Right lobe of liver (tissue), 6 donors: ENCODE results near the gene CMTM7. TPM values are rescaled to one million over a fixed set of nuclear protein-coding genes. Genes with fewer than 3 reads are reported as not detected.
A peak's percentile ranks its signal among the peaks of the same experiment; 100 is the strongest.

Experiments used
- ATAC-seq, 4 donors: fragments of 200-7000 bp; cut with Tn5 transposase; one replicate each; pipeline ENCODE4 v1.9.1; 2020; ENCODE audit warnings: mild to moderate bottlenecking in 4 of 4, moderate library complexity in 4 of 4
- DNase-seq, 3 donors: peaks; one replicate each; pipeline ENCODE4 v3.0.0-alpha.2; 2020
- H3K27ac ChIP-seq, 3 donors: fragments of 200-600 bp; one replicate each; pipeline ENCODE4 v1.8.0; 2022
- H3K27me3 ChIP-seq, 2 donors: fragments of 200-600 bp; one replicate each; pipeline ENCODE4 v1.8.0; 2022
- H3K36me3 ChIP-seq, 4 donors: fragments of 200-600 bp; sonication (generic) in 1 of 4; one replicate each; pipeline versions ENCODE4 v1.5.1 to v1.8.0; 2017 to 2022; ENCODE audit warnings: control low read depth in 1 of 4
- H3K4me1 ChIP-seq, 4 donors: fragments of 200-600 bp; sonication (generic) in 1 of 4; one replicate each; pipeline versions ENCODE4 v1.5.1 to v1.8.0; 2017 to 2022; ENCODE audit warnings: control low read depth in 1 of 4
- H3K4me3 ChIP-seq, 3 donors: fragments of 200-600 bp; one replicate each; pipeline ENCODE4 v1.8.0; 2022
- H3K9me3 ChIP-seq, 4 donors: fragments of 200-600 bp; sonication (generic) in 1 of 4; one replicate each; pipeline versions ENCODE4 v1.5.1 to v1.8.0; 2017 to 2022; ENCODE audit warnings: control low read depth in 1 of 4
- CTCF ChIP-seq, 4 donors: fragments of 200-600 bp in 3 of 4; fragments of 450-650 bp in 1 of 4; IDR thresholded peaks; one replicate each; pipeline versions ENCODE4 v1.5.1 to v1.8.0; 2016 to 2022; ENCODE audit warnings: antibody characterized with exemption in 4 of 4, mild to moderate bottlenecking in 2 of 4
- POLR2A ChIP-seq: fragments of 450-650 bp; IDR thresholded peaks from one replicate; pipeline ENCODE4 v1.6.1; 2017; ENCODE audit warnings: antibody characterized with exemption, mild to moderate bottlenecking
- WGBS: methylation state at CpG from one replicate; pipeline ENCODE4 v1.1.6; 2018; ENCODE audit warnings: low coverage, low lambda C conversion rate; ENCODE audit not compliant: insufficient coverage; ENCODE audit errors: missing lambda C conversion rate; 5-methylcytosine and 5-hydroxymethylcytosine counted together
- intact Hi-C, 2 donors: fragments of 100-400 bp; cut with DNase I; formaldehyde crosslinking; loops; one replicate each; pipeline versions ENCODE4 v1.11.2 to v1.14.1; 2022
- total RNA-seq, 6 experiments: library from RNA; depleted of rRNA in 2 of 6; stranded (reverse); fragments of >200 nt in 2 of 6; fragmentation: NEBNext Ultra II Directional in 3 of 6; extraction: Animal tissue kit (Norgen Biotek cat#: 25700) in 3 of 6; gene quantifications; one replicate each; pipeline versions ENCODE4 v1.1.0 to v1.2.4, GENCODE V29; 2016 to 2023
- donor health status: DM: no; HTN: yes; CAD: no.
- donor health status: DM: no; HTN: no; CAD: no.
- donor health status: DM: no; HTN: no; CAD: no.
- donor health status: DM: no; HTN: yes; CAD: no.
- donor health status: DM: no; HTN: yes; CAD: no.

Gene CMTM7
- total RNA-seq, 6 experiments from 2014 or later: 2.7 to 9.8 (median 5.0) TPM

DNA sequence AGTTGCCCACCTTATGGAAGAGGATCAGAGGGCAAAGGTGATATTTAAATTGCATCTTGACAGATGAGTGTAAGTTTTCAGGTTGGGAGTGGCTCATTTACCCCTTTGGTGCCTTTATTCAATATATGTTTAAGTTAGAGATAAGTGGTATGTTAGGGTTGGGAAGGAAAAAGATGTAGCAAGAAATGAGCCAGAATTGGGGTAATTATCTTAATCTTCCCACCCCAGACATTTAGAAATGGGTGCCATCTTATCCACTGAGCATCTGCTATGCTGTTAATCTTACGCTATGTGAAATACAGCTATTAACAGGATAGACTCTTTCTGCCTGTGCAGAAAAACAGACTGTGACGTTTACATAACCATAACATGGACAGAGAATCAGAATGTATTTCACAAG lies 6.3 kb downstream of the CMTM7 start:
- no peak overlapping the region for H3K27ac ChIP-seq
- H3K9me3 ChIP-seq: no peaks in the 10 kb centered on the region
- no peak for TF ChIP-seq CTCF (IDR thresholded peaks at IDR 0.05)
- TF ChIP-seq POLR2A: no peak
- 39% methylated on average over 2 of the region's 2 CpGs for WGBS
- DNase-seq (no peak), ATAC-seq (no peak)
- no peaks in the 10 kb centered on the region for H3K27me3 ChIP-seq
- H3K36me3 ChIP-seq: no peaks in the 10 kb centered on the region
- no peak overlapping the region for H3K4me3 ChIP-seq
- intact Hi-C loops: no loop called here
- H3K4me1 ChIP-seq: peaks cover 0 to 8% (median 3%) of the 10 kb centered on the region in 4 donors

DNA sequence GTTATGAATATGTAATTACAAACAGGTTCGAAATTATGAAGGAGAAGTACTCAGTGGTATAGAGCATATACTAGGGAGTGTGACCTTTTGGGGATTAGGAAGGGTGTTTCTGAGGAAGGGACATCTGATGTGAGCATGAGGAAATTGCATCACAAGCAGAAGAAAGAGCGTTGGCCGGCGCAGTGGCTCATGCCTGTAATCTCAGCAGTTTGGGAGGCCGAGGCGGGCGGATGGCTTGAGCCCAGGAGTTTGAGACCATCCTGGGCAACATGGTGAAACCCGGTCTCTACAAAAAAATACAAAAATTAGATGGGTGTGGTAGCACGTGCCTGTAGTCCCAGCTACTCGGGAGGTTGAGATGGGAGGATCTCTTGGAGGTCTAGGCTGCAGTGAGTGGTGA lies 6.9 kb downstream of the CMTM7 start:
- Histone ChIP-seq H3K9me3 (no peaks in the 10 kb centered on the region), H3K36me3 (no peaks in the 10 kb centered on the region), H3K4me3 (no peak overlapping the region), H3K27ac (peak overlapping the region in 1 of 3 donors; percentile 41), H3K4me1 (peaks cover 0 to 8% (median 3%) of the 10 kb centered on the region in 4 donors), H3K27me3 (no peaks in the 10 kb centered on the region)
- WGBS: 39% methylated on average over 10 of the region's 10 CpGs
- DNase-seq: peak in 2 of 3 donors; percentile 54 to 70
- TF ChIP-seq CTCF (IDR thresholded peaks at IDR 0.05) (no peak), POLR2A (no peak)
- intact Hi-C loops: no loop called here
- peak; percentile 21 to 37 (median 36) for ATAC-seq

- peak; percentile 51 to 79 (median 72) for TF ChIP-seq CTCF (IDR thresholded peaks at IDR 0.05)
- TF ChIP-seq POLR2A: no peak
- intact Hi-C loops: no loop called here
- Histone ChIP-seq H3K27me3 (no peaks in the 10 kb centered on the region), H3K36me3 (no peaks in the 10 kb centered on the region), H3K4me3 (no peak overlapping the region), H3K9me3 (no peaks in the 10 kb centered on the region), H3K4me1 (peaks cover 0 to 8% (median 3%) of the 10 kb centered on the region in 4 donors), H3K27ac (peak overlapping the region in 1 of 3 donors; percentile 41)
- peak; percentile 17 to 32 (median 29) for ATAC-seq
- no peak for DNase-seq
- 50% methylated on average over 2 of the region's 2 CpGs for WGBS
Observed at GRCh38 chr3:32399030-32399620, 7.5 kb downstream of the CMTM7 start.

DNA sequence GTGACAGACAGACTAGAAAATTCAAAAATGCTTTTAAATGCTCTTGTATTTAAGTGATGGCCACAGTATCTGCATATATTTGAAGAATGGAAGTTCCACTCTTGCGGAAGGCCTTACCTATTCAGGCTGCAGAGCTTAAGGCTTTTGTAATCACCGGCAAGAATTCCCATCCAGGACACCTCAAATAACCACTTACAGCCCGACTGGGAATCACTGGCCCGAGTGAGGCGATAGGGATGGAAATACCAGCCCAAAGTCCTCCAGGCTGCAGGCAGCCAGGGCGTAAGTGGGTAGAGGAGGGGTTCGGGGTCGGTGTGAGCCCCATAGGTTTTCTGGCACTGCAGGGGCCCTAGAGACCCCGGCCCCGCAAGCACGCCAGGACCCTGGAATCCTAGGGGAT lies 9.5 kb downstream of the CMTM7 start:
- H3K4me1 ChIP-seq: peaks cover 0 to 8% (median 3%) of the 10 kb centered on the region in 4 donors
- intact Hi-C loops: no loop called here

More for the DNA sequence above, 9.5 kb downstream of the CMTM7 start:
- Histone ChIP-seq H3K9me3 (no peaks in the 10 kb centered on the region), H3K27ac (peak overlapping the region; percentile 68 to 85 (median 80)), H3K4me3 (peak overlapping the region; percentile 41 to 65 (median 60)), H3K27me3 (no peaks in the 10 kb centered on the region), H3K36me3 (no peaks in the 10 kb centered on the region)
- DNase-seq (no peak), ATAC-seq (peak; percentile 30 to 55 (median 42))
- TF ChIP-seq POLR2A (no peak), CTCF (IDR thresholded peaks at IDR 0.05) (no peak)
- WGBS: 26% methylated on average over 5 of the region's 11 CpGs
